ENCODE results near the gene NDST3. TPM values are rescaled to one million over a fixed set of nuclear protein-coding genes. Genes with fewer than 3 reads are reported as not detected.

NDST3 gene
- total RNA-seq (2014; rRNA removed; shearing (Covaris generic)), result not detected in 2 replicates

- in situ Hi-C loops (cut with HindIII; ENCODE audit: low sequenced_read_pairs), result no loop called here
- peak; percentile 98 for DNase-seq (ENCODE audit: low spot score)
Observed at GRCh38 chr4:118034053-118034785, at the start of gene NDST3. Gene NDST3, plus strand, starts transcription at chr4:118034486. Its CDS starts 19,425 bp downstream, at chr4:118053911.

DNA sequence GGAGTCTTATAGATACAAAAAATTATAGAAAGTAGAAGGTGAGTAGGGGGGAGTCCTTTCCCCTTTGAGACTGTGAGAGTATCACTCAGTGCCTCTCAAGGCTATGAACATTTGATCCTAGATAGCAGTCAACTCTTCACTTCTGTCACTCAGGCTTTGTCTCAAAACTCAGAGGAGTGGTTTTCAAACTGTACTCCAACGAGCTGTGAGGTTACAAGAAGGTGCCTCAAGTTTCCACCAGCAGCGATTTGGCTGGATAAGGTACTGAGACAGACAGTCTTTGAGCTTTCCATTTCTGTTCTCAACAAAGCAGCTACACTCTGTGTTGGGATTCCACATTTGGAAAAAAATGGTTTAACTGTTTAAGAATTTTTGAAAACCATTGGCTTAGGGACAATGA, 48.0 kb upstream of the NDST3 start:
- no peak for DNase-seq (ENCODE audit: low spot score)
- in situ Hi-C loops (cut with HindIII; ENCODE audit: low sequenced_read_pairs), result no loop called here

DNA sequence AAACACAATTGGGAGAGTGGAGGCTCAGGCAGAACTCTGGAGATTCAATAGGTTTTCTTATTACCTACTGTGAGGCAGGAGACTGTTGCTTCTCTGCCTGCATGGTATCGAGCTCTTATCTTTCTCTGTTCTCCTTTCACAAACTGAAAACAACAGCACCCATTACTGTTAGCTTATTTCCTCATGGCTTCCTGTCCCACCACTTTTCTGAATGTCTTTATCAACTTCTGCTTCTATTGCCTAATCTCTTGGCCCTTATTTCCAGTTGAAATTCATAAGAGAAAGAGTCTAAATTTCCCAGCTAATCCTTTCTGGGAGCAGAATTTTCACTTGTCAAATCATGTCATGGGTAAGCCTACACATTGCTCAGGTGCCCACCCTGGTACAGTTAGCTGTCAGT, 46.8 kb upstream of the NDST3 start:
- in situ Hi-C loops (cut with HindIII; ENCODE audit: low sequenced_read_pairs), result no loop called here

GRCh38 chr4:117996891-117997290, 37.4 kb upstream of the NDST3 start:
- in situ Hi-C loops (cut with HindIII; ENCODE audit: low sequenced_read_pairs), result no loop called here
- DNase-seq (ENCODE audit: low spot score), result peak; percentile 87

More for the DNA sequence above, 46.8 kb upstream of the NDST3 start:
- no peak for DNase-seq (ENCODE audit: low spot score)

- in situ Hi-C loops (cut with HindIII; ENCODE audit: low sequenced_read_pairs), result no loop called here
- DNase-seq (ENCODE audit: low spot score), result no peak
Observed at GRCh38 chr4:118004088-118004487, 30.2 kb upstream of the NDST3 start.

DNA sequence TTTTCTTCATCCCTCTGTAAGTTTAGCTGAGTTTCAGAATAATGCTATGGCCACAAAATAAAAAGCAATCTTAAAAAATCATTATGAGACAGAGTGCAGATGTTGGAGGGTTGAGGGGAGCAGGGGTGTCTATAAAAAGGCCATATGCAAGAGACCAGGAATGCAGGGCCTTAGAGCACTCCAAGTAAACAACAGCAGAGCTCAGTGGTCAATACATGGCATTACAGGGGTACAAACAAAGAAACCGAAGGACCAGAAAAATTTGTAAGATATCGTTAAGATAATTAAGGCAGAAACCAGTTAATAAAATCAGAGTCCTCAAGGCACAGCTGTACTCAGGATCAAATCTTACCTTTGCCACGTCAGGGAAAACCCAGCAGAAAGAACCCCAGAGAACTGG, 28.4 kb upstream of the NDST3 start:
- in situ Hi-C loops (cut with HindIII; ENCODE audit: low sequenced_read_pairs), result no loop called here
- no peak for DNase-seq (ENCODE audit: low spot score)

GRCh38 chr4:118012142-118012541, 22.1 kb upstream of the NDST3 start:
- in situ Hi-C loops (cut with HindIII; ENCODE audit: low sequenced_read_pairs), result no loop called here
- no peak for DNase-seq (ENCODE audit: low spot score)

DNA sequence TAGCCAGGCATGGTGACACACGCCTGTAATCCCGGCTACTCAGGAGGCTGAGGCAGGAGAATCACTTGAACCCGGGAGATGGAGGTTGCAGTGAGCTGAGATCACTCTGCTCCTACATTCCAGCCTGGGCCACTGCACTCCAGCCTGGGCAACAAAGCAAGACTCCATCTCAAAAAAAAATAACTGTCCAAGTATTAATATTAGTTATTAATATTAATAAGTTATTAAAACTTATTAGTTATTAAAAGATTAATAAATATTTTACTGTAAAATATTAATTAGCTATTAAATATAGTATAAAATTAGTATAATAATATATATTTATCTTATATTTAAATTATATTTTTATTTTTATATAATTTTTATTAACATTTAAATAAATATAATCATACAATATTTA, 19.5 kb upstream of the NDST3 start:
- in situ Hi-C loops (cut with HindIII; ENCODE audit: low sequenced_read_pairs), result no loop called here
- no peak for DNase-seq (ENCODE audit: low spot score)

DNA sequence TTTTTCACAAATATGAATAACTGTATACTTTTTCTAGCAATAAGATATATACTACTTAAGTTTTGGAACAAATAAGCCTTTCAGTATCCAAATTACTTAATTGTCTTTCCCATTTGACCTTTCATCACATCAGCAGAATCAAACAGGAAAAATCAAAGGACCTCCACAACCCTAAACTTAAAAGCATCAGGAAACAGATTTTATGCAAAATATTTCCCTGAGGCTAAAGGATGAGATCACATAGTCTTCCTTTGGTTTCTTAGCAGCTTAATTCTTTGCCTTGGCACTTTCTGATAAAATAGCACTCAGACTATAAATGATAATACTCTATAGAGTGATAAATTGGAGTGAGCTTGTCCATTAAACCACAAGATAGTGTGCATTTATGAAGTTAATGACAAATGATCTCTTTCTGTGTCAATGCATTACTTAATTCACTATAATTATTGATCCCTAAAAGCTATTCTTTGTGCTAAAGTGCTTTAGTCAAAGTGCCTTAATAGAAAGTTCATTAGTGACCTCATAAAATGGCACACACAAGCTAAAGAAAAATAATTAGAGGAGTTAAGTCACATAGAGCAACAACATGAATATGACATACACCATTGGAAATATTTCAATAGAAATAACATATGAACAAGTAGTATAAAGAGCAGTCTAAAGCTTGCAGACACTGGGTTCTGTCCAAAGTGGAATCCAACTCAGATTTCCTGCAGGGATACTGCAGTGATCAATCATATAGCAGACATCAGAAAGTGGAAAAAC, 15.7 kb upstream of the NDST3 start:
- in situ Hi-C loops (cut with HindIII; ENCODE audit: low sequenced_read_pairs), result no loop called here
- no peak for DNase-seq (ENCODE audit: low spot score)

DNA sequence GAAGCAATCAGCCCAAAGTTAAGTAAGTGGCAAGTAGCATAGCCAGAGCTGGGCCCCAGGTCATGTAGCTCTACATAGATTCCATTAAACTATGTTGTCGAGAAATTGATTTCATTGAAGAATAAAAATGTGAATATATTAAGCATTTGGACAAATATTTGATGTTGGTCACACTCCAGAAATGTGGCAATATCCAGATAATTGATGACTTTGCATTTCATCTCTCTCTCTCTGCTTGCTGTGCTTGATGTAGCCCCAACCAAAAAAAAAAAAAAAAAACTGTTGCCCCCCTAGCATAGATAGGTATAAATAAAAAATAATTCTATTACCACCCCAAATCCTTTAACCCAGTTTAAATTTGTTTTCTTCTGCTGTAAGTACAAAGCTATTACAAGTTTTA, 7.5 kb upstream of the NDST3 start:
- in situ Hi-C loops (cut with HindIII; ENCODE audit: low sequenced_read_pairs), result no loop called here
- no peak for DNase-seq (ENCODE audit: low spot score)

- DNase-seq (ENCODE audit: low spot score), result no peak
- in situ Hi-C loops (cut with HindIII; ENCODE audit: low sequenced_read_pairs), result no loop called here
Observed at GRCh38 chr4:118029224-118029623, 5.1 kb upstream of the NDST3 start.

DNA sequence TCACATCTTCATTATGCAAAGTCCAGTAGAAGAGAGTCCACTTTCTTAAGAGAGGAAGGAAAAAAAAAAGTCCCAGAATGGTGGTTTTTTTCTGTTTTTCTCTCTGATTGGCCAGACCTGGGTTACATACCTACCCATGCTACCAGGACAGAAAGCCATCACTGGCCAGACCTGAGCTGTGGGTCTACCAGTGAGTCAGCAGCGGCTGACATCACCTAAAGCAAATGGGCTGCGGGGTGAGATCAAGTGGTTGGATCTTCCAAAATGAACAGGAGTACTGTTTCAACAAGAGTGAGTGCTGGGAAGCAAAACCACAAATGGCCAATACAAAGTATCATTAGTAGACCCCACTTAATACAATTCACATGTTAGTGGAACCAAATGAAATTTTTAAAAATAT, 1.6 kb upstream of the NDST3 start:
- in situ Hi-C loops (cut with HindIII; ENCODE audit: low sequenced_read_pairs), result no loop called here
- peak; percentile 73 for DNase-seq (ENCODE audit: low spot score)

DNA sequence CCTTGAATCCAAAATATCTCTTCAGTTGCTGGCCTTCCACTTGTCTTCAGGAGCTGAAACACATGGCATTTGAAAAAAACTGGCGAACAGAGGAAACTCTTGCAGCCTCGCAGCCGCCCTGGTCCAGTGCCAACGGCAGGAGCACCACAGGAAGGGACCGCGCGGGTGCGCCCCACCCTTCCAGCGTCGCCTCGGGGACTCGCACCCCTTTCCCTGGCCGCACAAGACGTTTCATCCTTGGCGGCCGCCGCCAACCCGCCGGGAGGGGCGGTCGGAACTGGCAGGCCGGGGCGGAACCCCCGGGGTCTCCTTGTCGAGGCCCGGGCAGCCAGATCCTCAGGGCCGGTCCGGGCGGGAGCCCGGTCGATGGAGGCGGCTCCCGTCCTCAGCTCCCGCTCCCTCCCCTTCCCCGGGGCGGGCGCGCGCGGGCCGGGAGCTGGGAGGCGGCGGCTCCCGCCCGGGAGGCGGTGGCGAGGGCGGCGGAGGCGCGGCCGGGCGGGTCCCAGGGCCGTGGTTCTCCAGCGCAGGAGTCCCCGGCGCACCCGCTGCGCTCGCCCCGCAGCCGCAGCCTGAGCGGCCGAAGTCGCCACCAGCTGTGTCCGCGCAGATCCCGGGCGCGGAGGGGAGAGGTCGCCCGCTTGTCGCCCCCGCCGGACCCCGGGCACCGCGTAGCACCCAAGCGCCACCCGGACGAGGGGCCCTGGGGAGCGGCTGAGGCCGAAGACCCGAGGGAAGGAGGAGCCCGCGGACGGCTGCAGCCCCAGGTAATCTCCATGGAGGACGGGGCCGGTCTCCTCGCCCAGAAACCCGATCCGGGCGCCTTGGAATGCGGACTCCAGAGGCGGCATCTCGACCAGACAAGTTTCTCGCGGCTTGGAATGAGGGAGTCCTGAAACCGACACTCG, 886 bp upstream of the NDST3 start:
- in situ Hi-C loops (cut with HindIII; ENCODE audit: low sequenced_read_pairs), result no loop called here
- DNase-seq (ENCODE audit: low spot score), result peak; percentile 77

GRCh38 chr4:118035309-118035708, 1.0 kb downstream of the NDST3 start:
- in situ Hi-C loops (cut with HindIII; ENCODE audit: low sequenced_read_pairs), result no loop called here
- DNase-seq (ENCODE audit: low spot score), result peak; percentile 51

- peak; percentile 51 for DNase-seq (ENCODE audit: low spot score)
- in situ Hi-C loops (cut with HindIII; ENCODE audit: low sequenced_read_pairs), result no loop called here
Observed at GRCh38 chr4:118036336-118036735, 2.0 kb downstream of the NDST3 start.

DNA sequence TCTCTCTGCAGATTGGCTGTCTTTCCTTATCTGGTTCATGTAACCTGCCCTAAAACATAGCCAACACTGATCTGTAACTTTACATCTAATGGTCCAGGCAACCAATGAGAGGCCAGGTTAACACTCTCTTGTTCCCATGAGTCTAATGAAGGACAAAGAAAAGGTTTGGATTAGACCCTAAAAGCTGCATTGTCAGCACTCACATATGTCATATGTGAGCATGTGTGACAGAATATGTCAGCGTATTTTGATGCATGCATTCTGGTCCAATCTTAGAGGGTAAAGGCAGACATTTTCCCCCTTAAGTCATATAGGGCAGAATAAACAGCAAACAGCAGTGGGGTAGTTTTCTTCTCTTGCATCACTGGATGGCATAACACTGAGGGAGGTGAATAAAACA, 3.7 kb downstream of the NDST3 start:
- in situ Hi-C loops (cut with HindIII; ENCODE audit: low sequenced_read_pairs), result no loop called here
- DNase-seq (ENCODE audit: low spot score), result peak; percentile 31

DNA sequence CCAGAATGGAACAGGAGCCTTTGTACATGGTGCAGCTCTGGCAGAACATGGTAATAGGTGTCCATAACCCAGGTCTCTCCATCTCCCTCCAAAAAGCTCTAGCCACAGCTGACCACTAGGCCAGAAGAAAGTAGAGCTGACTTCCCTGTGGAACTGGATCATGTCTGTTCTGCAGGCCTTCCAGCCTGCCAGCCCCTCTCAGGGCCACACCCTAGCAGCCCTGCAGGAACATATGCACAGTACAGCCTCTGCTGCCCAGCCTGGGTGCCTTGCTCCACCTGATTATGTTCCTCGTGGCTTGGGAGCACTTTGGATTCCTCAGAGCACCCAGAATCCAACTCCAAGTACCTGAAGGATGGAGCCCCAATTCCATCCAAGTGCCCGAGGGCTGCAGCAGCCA, 12.0 kb downstream of the NDST3 start:
- in situ Hi-C loops (cut with HindIII; ENCODE audit: low sequenced_read_pairs), result no loop called here
- no peak for DNase-seq (ENCODE audit: low spot score)

GRCh38 chr4:118047043-118047442, 12.8 kb downstream of the NDST3 start:
- in situ Hi-C loops (cut with HindIII; ENCODE audit: low sequenced_read_pairs), result no loop called here
- DNase-seq (ENCODE audit: low spot score), result no peak

DNA sequence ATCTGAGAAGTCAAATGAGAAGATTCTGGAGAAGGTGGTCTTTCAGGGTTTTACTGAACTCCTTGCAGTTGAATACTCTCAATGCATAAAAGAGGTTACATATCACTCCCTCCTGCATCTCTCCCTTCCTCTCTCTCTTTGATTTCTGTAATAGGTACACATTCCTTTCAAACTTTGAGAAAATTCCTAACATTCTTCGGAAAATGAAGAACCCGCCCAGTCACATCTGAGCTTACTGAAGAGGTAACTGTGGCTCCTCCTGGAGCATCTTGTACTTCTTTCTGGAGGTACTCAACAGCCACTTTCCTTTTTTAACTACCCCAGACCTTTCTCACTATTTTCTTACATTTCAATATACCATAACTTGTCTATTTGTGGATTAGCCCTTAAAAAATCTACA, 24.7 kb downstream of the NDST3 start:
- no peak for DNase-seq (ENCODE audit: low spot score)
- in situ Hi-C loops (cut with HindIII; ENCODE audit: low sequenced_read_pairs), result no loop called here

GRCh38 chr4:118059397-118059796, 25.1 kb downstream of the NDST3 start:
- in situ Hi-C loops (cut with HindIII; ENCODE audit: low sequenced_read_pairs), result no loop called here
- DNase-seq (ENCODE audit: low spot score), result no peak
